Measurements from ENCODE around the gene EPS8L3. TPM values are rescaled to one million over a fixed set of nuclear protein-coding genes. Genes with fewer than 3 reads are reported as not detected.

Gene EPS8L3
- total and polyA plus RNA-seq, 10 of the 15 experiments (the other 5 are each of a cell fraction or from before 2014, with no cell fraction given) = not detected

GRCh38 chr1:109769330-109770078 is 5.8 kb upstream of the EPS8L3 start (continued):
- TF ChIP-seq SREBF1 (IDR thresholded peaks at IDR 0.05; ENCODE audit: low read length) (no peak), TAF1 (IDR thresholded peaks at IDR 0.05; ENCODE audit: borderline replicate concordance, low read depth, low read length) (no peak), MTA2 (IDR thresholded peaks at IDR 0.05; ENCODE audit: low read depth) (no peak), BRCA1 (IDR thresholded peaks at IDR 0.05; ENCODE audit: low read depth, low read length) (no peak)

GRCh38 chr1:109768820-109769219 is 5.1 kb upstream of the EPS8L3 start:
- ChIA-PET POLR2A (no interaction called here), CTCF (interaction anchor here (1.7 to 27.2 kb wide), 3 partner anchors 130 to 223 kb away, joined by 5 to 759 read pairs (median 282); partner anchors contain the start of gene AHCYL1), SMC1A (ENCODE audit: uncharacterized antibody, unreplicated experiment) (interaction anchor here (23.1 kb wide), 1 partner anchor 214 kb away, joined by 431 read pairs; the partner anchor contains the start of gene AHCYL1), RAD21 (ENCODE audit: unreplicated experiment) (no interaction called here)
- FAIRE-seq (no peak), DNase-seq (ENCODE audit: low read depth, low spot score) (no peak), ATAC-seq (no peak)
- in situ Hi-C loops (cut with MboI) = no loop called here
- intact Hi-C loops (cut with micrococcal nuclease; ENCODE audit: unreplicated experiment) = no loop called here
- no peak overlapping the region for H3K9ac ChIP-seq (ENCODE audit: control insufficient read depth, insufficient read depth, low read length)
- 62% methylated on average over 7 of the region's 7 CpGs for WGBS (ENCODE audit: insufficient coverage, insufficient replicate concordance, low lambda C conversion rate, missing lambda C conversion rate)
- no peaks in the 10 kb centered on the region; a peak in 1 of 4 replicates for H3K27me3 ChIP-seq (replicated peaks in 1 of 2; ENCODE audit: control insufficient read depth in 2 of 2, insufficient read depth in 2 of 2, low read length in 1 of 2)
- no peak overlapping the region for H2AFZ ChIP-seq (ENCODE audit: control insufficient read depth, low read depth, low read length)
- H3K79me2 ChIP-seq (ENCODE audit: control insufficient read depth, insufficient read depth, low read length) = no peaks in the 10 kb centered on the region
- H4K20me1 ChIP-seq (ENCODE audit: control insufficient read depth, insufficient read depth) = no peaks in the 10 kb centered on the region
- no TSS peak for BruUV-seq (replicated peaks)
- no peaks in the 10 kb centered on the region for H3K4me1 ChIP-seq (ENCODE audit: control insufficient read depth, insufficient read depth, low read length)
- no peaks in the 10 kb centered on the region for H3K9me3 ChIP-seq (replicated peaks; ENCODE audit: control insufficient read depth, insufficient read depth, low read length)
- no peak for TF ChIP-seq ZSCAN29 (IDR thresholded peaks at IDR 0.05)
- no peak for TF ChIP-seq MEF2B (IDR thresholded peaks at IDR 0.05; ENCODE audit: partially characterized antibody, poor library complexity, severe bottlenecking)
- TF ChIP-seq RAD51 (IDR thresholded peaks at IDR 0.05) = no peak
- TF ChIP-seq IRF4 (IDR thresholded peaks at IDR 0.05; ENCODE audit: low read depth, low read length) = no peak
- no peak for TF ChIP-seq ASH2L (IDR thresholded peaks at IDR 0.05; ENCODE audit: borderline replicate concordance, low read depth)
- no peak for TF ChIP-seq HCFC1 (IDR thresholded peaks at IDR 0.05; ENCODE audit: low read length)
- no peak for TF ChIP-seq SMARCA5 (IDR thresholded peaks at IDR 0.05)
- TF ChIP-seq SIX5 (IDR thresholded peaks at IDR 0.05; ENCODE audit: low read depth, low read length, severe bottlenecking) = no peak
- no peak for TF ChIP-seq YBX1 (IDR thresholded peaks at IDR 0.05)
- TF ChIP-seq CHD4 (IDR thresholded peaks at IDR 0.05) = no peak
- no peak for TF ChIP-seq TCF12 (IDR thresholded peaks at IDR 0.05; ENCODE audit: low read depth, low read length)
- TF ChIP-seq BMI1 (IDR thresholded peaks at IDR 0.05; ENCODE audit: borderline replicate concordance) = no peak
- no peak for TF ChIP-seq BCLAF1 (IDR thresholded peaks at IDR 0.05)
- no peak for TF ChIP-seq HDGF (IDR thresholded peaks at IDR 0.05)
- no peak for TF ChIP-seq TBL1XR1 (IDR thresholded peaks at IDR 0.05; ENCODE audit: low read depth, low read length)
- TF ChIP-seq CREB1 (IDR thresholded peaks at IDR 0.05; ENCODE audit: low read depth) = no peak
- no peak for TF ChIP-seq CTCF (IDR thresholded peaks at IDR 0.05 in 2 of 3, conservative IDR thresholded peaks at IDR 0.05 in 1 of 3; ENCODE audit: control insufficient read depth in 2 of 3, extremely low read depth in 1 of 3, insufficient read depth in 1 of 3, low read depth in 3 of 3, low read length in 3 of 3)
- no peaks in the 10 kb centered on the region for H3K36me3 ChIP-seq (ENCODE audit: control insufficient read depth in 2 of 2, insufficient read depth in 2 of 2, low read length in 1 of 2)
- H3K4me3 ChIP-seq = no peak overlapping the region
- no peak overlapping the region for H3K4me2 ChIP-seq (ENCODE audit: control insufficient read depth, insufficient read depth)
- no peak overlapping the region for H3K27ac ChIP-seq (ENCODE audit: control insufficient read depth, insufficient read depth)

Data from GM12878 (cell line).